HAP-1 (cell line): ENCODE data around the gene NMT2.

Experiments used
- DNase-seq, 2 experiments: peaks; one replicate each; pipeline ENCODE4 v3.0.0-alpha.2; 2016 to 2020; ENCODE audit warnings: low spot score in 2 of 2
- H3K27me3 ChIP-seq: fragments of 250-450 bp; sonication (Bioruptor Pico); 2 replicates; pipeline ENCODE4 v1.5.1; 2020; ENCODE audit warnings: low read depth, mild to moderate bottlenecking, moderate library complexity
- H3K36me3 ChIP-seq: fragments of 250-450 bp; sonication (Bioruptor Pico); replicated peaks from 2 replicates; pipeline ENCODE4 v1.5.1; 2020; ENCODE audit warnings: mild to moderate bottlenecking
- H3K4me1 ChIP-seq: fragments of 250-450 bp; sonication (Bioruptor Pico); 2 replicates; pipeline ENCODE4 v1.5.1; 2020; ENCODE audit warnings: mild to moderate bottlenecking
- H3K4me3 ChIP-seq: fragments of 250-450 bp; sonication (Bioruptor Pico); 2 replicates; pipeline ENCODE4 v1.5.1; 2020; ENCODE audit warnings: mild to moderate bottlenecking, moderate library complexity
- H3K9me3 ChIP-seq: fragments of 250-450 bp; sonication (Bioruptor Pico); 2 replicates; pipeline ENCODE4 v1.5.1; 2020; ENCODE audit warnings: mild to moderate bottlenecking, moderate library complexity
- in situ Hi-C: fragments of 300-500 bp; cut with MboI; formaldehyde crosslinking; loops from 3 replicates; pipeline ENCODE4 v1.14.3; 2020; ENCODE audit warnings: low sequenced_read_pairs, inconsistent platforms, mixed read lengths

NMT2 gene

GRCh38 chr10:15144788-15145187, 23.7 kb downstream of the NMT2 start:
- no peak overlapping the region for H3K4me3 ChIP-seq
- H3K27me3 ChIP-seq: no peaks in the 10 kb centered on the region
- no peak for DNase-seq
- H3K4me1 ChIP-seq: no peaks in the 10 kb centered on the region
- no peaks in the 10 kb centered on the region for H3K9me3 ChIP-seq
- no peaks in the 10 kb centered on the region; the same call in 1 of the 2 replicates for H3K36me3 ChIP-seq
- in situ Hi-C loops: no loop called here

- Histone ChIP-seq H3K4me1 (no peaks in the 10 kb centered on the region), H3K9me3 (no peaks in the 10 kb centered on the region), H3K27me3 (no peaks in the 10 kb centered on the region), H3K4me3 (no peak overlapping the region), H3K36me3 (no peaks in the 10 kb centered on the region; the same call in 1 of the 2 replicates)
- DNase-seq: no peak
- in situ Hi-C loops: no loop called here
Observed at GRCh38 chr10:15141136-15142054, 27.1 kb downstream of the NMT2 start.

- no peaks in the 10 kb centered on the region for H3K27me3 ChIP-seq
- in situ Hi-C loops: no loop called here
- no peak for DNase-seq
- H3K4me1 ChIP-seq: no peaks in the 10 kb centered on the region
- H3K9me3 ChIP-seq: no peaks in the 10 kb centered on the region
- no peaks in the 10 kb centered on the region; the same call in 1 of the 2 replicates for H3K36me3 ChIP-seq
- no peak overlapping the region for H3K4me3 ChIP-seq
Observed at GRCh38 chr10:15140698-15141097, 27.8 kb downstream of the NMT2 start.

- no peak for DNase-seq
- peaks cover 18% of the 10 kb centered on the region for H3K36me3 ChIP-seq
- no peaks in the 10 kb centered on the region for H3K27me3 ChIP-seq
- H3K4me1 ChIP-seq: no peaks in the 10 kb centered on the region
- in situ Hi-C loops: no loop called here
- H3K9me3 ChIP-seq: no peaks in the 10 kb centered on the region
- H3K4me3 ChIP-seq: no peak overlapping the region
Observed at GRCh38 chr10:15137636-15138035, 30.9 kb downstream of the NMT2 start.

- no peak for DNase-seq
- H3K36me3 ChIP-seq: peaks cover 21% of the 10 kb centered on the region
- in situ Hi-C loops: no loop called here
Observed at GRCh38 chr10:15137036-15137359, 31.5 kb downstream of the NMT2 start.

GRCh38 chr10:15136129-15137035, 32.1 kb downstream of the NMT2 start:
- Histone ChIP-seq H3K27me3 (no peaks in the 10 kb centered on the region), H3K4me1 (no peaks in the 10 kb centered on the region), H3K4me3 (no peak overlapping the region), H3K9me3 (no peaks in the 10 kb centered on the region), H3K36me3 (peaks cover 21% of the 10 kb centered on the region)
- in situ Hi-C loops: no loop called here
- no peak for DNase-seq

More at GRCh38 chr10:15137036-15137359, 31.5 kb downstream of the NMT2 start:
- H3K27me3 ChIP-seq: no peaks in the 10 kb centered on the region
- no peak overlapping the region for H3K4me3 ChIP-seq
- H3K9me3 ChIP-seq: no peaks in the 10 kb centered on the region
- H3K4me1 ChIP-seq: no peaks in the 10 kb centered on the region

GRCh38 chr10:15131330-15131729, 37.2 kb downstream of the NMT2 start:
- H3K36me3 ChIP-seq: peaks cover 39% of the 10 kb centered on the region
- H3K9me3 ChIP-seq: no peaks in the 10 kb centered on the region
- H3K4me1 ChIP-seq: no peaks in the 10 kb centered on the region
- no peaks in the 10 kb centered on the region for H3K27me3 ChIP-seq
- in situ Hi-C loops: no loop called here
- DNase-seq: no peak
- H3K4me3 ChIP-seq: no peak overlapping the region

- in situ Hi-C loops: no loop called here
- H3K9me3 ChIP-seq: no peaks in the 10 kb centered on the region
- H3K36me3 ChIP-seq: peaks cover 33% of the 10 kb centered on the region
- H3K27me3 ChIP-seq: no peaks in the 10 kb centered on the region
- H3K4me1 ChIP-seq: no peaks in the 10 kb centered on the region
- H3K4me3 ChIP-seq: no peak overlapping the region
- no peak for DNase-seq
Observed at GRCh38 chr10:15124908-15125307, 43.6 kb downstream of the NMT2 start.

GRCh38 chr10:15124190-15124589, 44.3 kb downstream of the NMT2 start:
- Histone ChIP-seq H3K27me3 (no peaks in the 10 kb centered on the region), H3K9me3 (no peaks in the 10 kb centered on the region), H3K4me1 (no peaks in the 10 kb centered on the region), H3K36me3 (peaks cover 32% of the 10 kb centered on the region), H3K4me3 (no peak overlapping the region)
- DNase-seq: no peak
- in situ Hi-C loops: no loop called here

GRCh38 chr10:15123749-15124184, 44.7 kb downstream of the NMT2 start:
- H3K9me3 ChIP-seq: no peaks in the 10 kb centered on the region
- no peaks in the 10 kb centered on the region for H3K4me1 ChIP-seq
- in situ Hi-C loops: no loop called here
- no peak for DNase-seq
- no peak overlapping the region for H3K4me3 ChIP-seq
- H3K36me3 ChIP-seq: peaks cover 32% of the 10 kb centered on the region
- no peaks in the 10 kb centered on the region for H3K27me3 ChIP-seq

GRCh38 chr10:15122477-15123030, 45.9 kb downstream of the NMT2 start:
- no peaks in the 10 kb centered on the region for H3K27me3 ChIP-seq
- H3K4me1 ChIP-seq: no peaks in the 10 kb centered on the region
- no peak overlapping the region for H3K4me3 ChIP-seq
- DNase-seq: no peak
- H3K36me3 ChIP-seq: peaks cover 28% of the 10 kb centered on the region
- H3K9me3 ChIP-seq: no peaks in the 10 kb centered on the region
- in situ Hi-C loops: no loop called here

- in situ Hi-C loops: no loop called here
- no peak for DNase-seq
- Histone ChIP-seq H3K36me3 (peaks cover 27% of the 10 kb centered on the region), H3K4me1 (no peaks in the 10 kb centered on the region), H3K9me3 (no peaks in the 10 kb centered on the region), H3K4me3 (no peak overlapping the region), H3K27me3 (no peaks in the 10 kb centered on the region)
Observed at GRCh38 chr10:15121707-15122106, 46.8 kb downstream of the NMT2 start.

GRCh38 chr10:15120523-15120922, 48.0 kb downstream of the NMT2 start:
- Histone ChIP-seq H3K27me3 (no peaks in the 10 kb centered on the region), H3K9me3 (no peaks in the 10 kb centered on the region), H3K36me3 (peaks cover 22% of the 10 kb centered on the region), H3K4me3 (no peak overlapping the region), H3K4me1 (no peaks in the 10 kb centered on the region)
- in situ Hi-C loops: no loop called here
- DNase-seq: no peak

GRCh38 chr10:15118615-15119014, 49.9 kb downstream of the NMT2 start:
- Histone ChIP-seq H3K9me3 (no peaks in the 10 kb centered on the region), H3K4me1 (no peaks in the 10 kb centered on the region), H3K27me3 (no peaks in the 10 kb centered on the region), H3K4me3 (no peak overlapping the region), H3K36me3 (peaks cover 9% of the 10 kb centered on the region)
- no peak for DNase-seq
- in situ Hi-C loops: no loop called here
